GM23338 (cell line): ENCODE data around the gene CPAMD8. TPM values are rescaled to one million over a fixed set of nuclear protein-coding genes. Genes with fewer than 3 reads are reported as not detected.
"Not testable (repeated sequence)": the region's sequence is repeated elsewhere in the genome, so short reads cannot be mapped to it uniquely, and the experiment has no call there.

Experiments
- ATAC-seq: fragments of 200-7000 bp; cut with Tn5 transposase; 3 replicates; pipeline ENCODE4 v1.9.1; 2020
- DNase-seq: peaks from one replicate; pipeline ENCODE4 v3.0.0-alpha.2; 2015; ENCODE audit warnings: low spot score
- H2AFZ ChIP-seq: fragments of 200-600 bp; sonication (generic); 2 replicates; pipeline ENCODE4 v1.8.0; 2016; ENCODE audit warnings: antibody characterized with exemption, mild to moderate bottlenecking, moderate library complexity
- H3F3A ChIP-seq: fragments of 200-600 bp; sonication (generic); replicated peaks from 2 replicates; pipeline ENCODE4 v1.8.0; 2017; ENCODE audit warnings: antibody characterized with exemption, mixed run types, low read depth
- H3K27ac ChIP-seq: fragments of 200-600 bp; sonication (generic); 2 replicates; pipeline ENCODE4 v1.6.1; 2016; ENCODE audit warnings: low read depth
- H3K27me3 ChIP-seq: fragments of 200-600 bp; sonication (generic); 2 replicates; pipeline ENCODE4 v1.8.0; 2016; ENCODE audit warnings: mild to moderate bottlenecking, mixed run types, moderate library complexity; ENCODE audit not compliant: insufficient read depth
- H3K36me3 ChIP-seq: fragments of 200-600 bp; sonication (generic); 2 replicates; pipeline ENCODE4 v1.8.0; 2016; ENCODE audit warnings: mild to moderate bottlenecking; ENCODE audit not compliant: insufficient read depth
- H3K4me1 ChIP-seq: fragments of 200-600 bp; sonication (generic); 2 replicates; pipeline ENCODE4 v1.8.0; 2016; ENCODE audit warnings: mild to moderate bottlenecking, moderate library complexity; ENCODE audit not compliant: insufficient read depth
- H3K4me2 ChIP-seq: fragments of 200-600 bp; sonication (generic); 2 replicates; pipeline ENCODE4 v1.7.1; 2017; ENCODE audit warnings: mixed run types
- H3K4me3 ChIP-seq: fragments of 200-600 bp; sonication (generic); 2 replicates; pipeline ENCODE4 v1.6.1; 2016; ENCODE audit warnings: mixed run types
- H3K79me2 ChIP-seq: fragments of 200-600 bp; sonication (generic); replicated peaks from 2 replicates; pipeline ENCODE4 v1.8.0; 2017; ENCODE audit warnings: mild to moderate bottlenecking; ENCODE audit not compliant: insufficient read depth
- H3K9me2 ChIP-seq: fragments of 200-600 bp; sonication (generic); 2 replicates; pipeline ENCODE4 v1.8.0; 2017; ENCODE audit not compliant: insufficient read depth
- H4K20me1 ChIP-seq: fragments of 200-600 bp; sonication (generic); replicated peaks from 2 replicates; pipeline ENCODE4 v1.8.0; 2017; ENCODE audit warnings: mild to moderate bottlenecking; ENCODE audit not compliant: insufficient read depth
- H3K27ac Mint-ChIP-seq: 2 replicates; pipeline ENCODE4 v1.8.0; 2020; ENCODE audit warnings: inconsistent platforms, mild to moderate bottlenecking, moderate library complexity, mixed read lengths
- H3K27me3 Mint-ChIP-seq: 3 replicates; pipeline ENCODE4 v1.8.0; 2022; ENCODE audit warnings: low read depth, mild to moderate bottlenecking, moderate library complexity, mixed read lengths, inconsistent platforms; ENCODE audit not compliant: insufficient read depth, poor library complexity
- H3K36me3 Mint-ChIP-seq: 3 replicates; pipeline ENCODE4 v1.8.0; 2021; ENCODE audit warnings: low read depth, mild to moderate bottlenecking, inconsistent platforms, moderate library complexity, mixed read lengths
- H3K4me1 Mint-ChIP-seq: 3 replicates; pipeline ENCODE4 v1.8.0; 2020; ENCODE audit warnings: mild to moderate bottlenecking, inconsistent platforms, mixed read lengths
- H3K4me3 Mint-ChIP-seq: 3 replicates; pipeline ENCODE4 v1.8.0; 2021; ENCODE audit warnings: moderate library complexity, mild to moderate bottlenecking, inconsistent platforms, mixed read lengths
- H3K9me3 Mint-ChIP-seq: 3 replicates; pipeline ENCODE4 v1.8.0; 2020; ENCODE audit warnings: moderate library complexity, mild to moderate bottlenecking, inconsistent platforms, mixed read lengths
- CREB1 ChIP-seq: fragments of 250-450 bp; sonication (Bioruptor Pico); IDR thresholded peaks from 2 replicates; pipeline ENCODE4 v1.5.0; 2020; ENCODE audit warnings: low read depth, mild to moderate bottlenecking, moderate library complexity
- EZH2 ChIP-seq: fragments of 200-600 bp; sonication (generic); IDR thresholded peaks from one replicate; pipeline ENCODE4 v1.8.0; 2017; ENCODE audit warnings: antibody characterized with exemption, mild to moderate bottlenecking, low read depth; ENCODE audit not compliant: unreplicated experiment
- EZH2phosphoT487 ChIP-seq: fragments of 200-600 bp; sonication (generic); IDR thresholded peaks from one replicate; pipeline ENCODE4 v1.8.1; 2018; ENCODE audit warnings: antibody characterized with exemption; ENCODE audit not compliant: unreplicated experiment
- JUNB ChIP-seq: IDR thresholded peaks from one replicate; pipeline ENCODE4 v1.6.1; 2016; ENCODE audit warnings: antibody characterized with exemption; ENCODE audit not compliant: unreplicated experiment
- POLR2AphosphoS5 ChIP-seq: IDR thresholded peaks from 2 replicates; pipeline ENCODE4 v1.6.1; 2016; ENCODE audit warnings: antibody characterized with exemption, low read depth
- ZNF114 ChIP-seq: fragments of 250-450 bp; sonication (Bioruptor Pico); IDR thresholded peaks from 2 replicates; pipeline ENCODE4 v1.5.0; 2020; ENCODE audit warnings: mild to moderate bottlenecking, moderate library complexity
- ZNF331 ChIP-seq: fragments of 250-450 bp; sonication (Bioruptor Pico); IDR thresholded peaks from 2 replicates; pipeline ENCODE4 v1.5.0; 2020; ENCODE audit warnings: low read depth, mild to moderate bottlenecking, moderate library complexity
- polyA plus RNA-seq: library from polyadenylated mRNA; unstranded; fragments of >200 nt; fragmentation: Nextera tagmentation; extraction: Ambion mirVana; gene quantifications from 2 replicates; pipeline ENCODE4 v1.2.1, GENCODE V29; 2016
- total RNA-seq: library from RNA; depleted of rRNA; stranded (reverse); fragments of >200 nt; shearing (Covaris generic); gene quantifications from 2 replicates; pipeline ENCODE4 v1.2.3, GENCODE V29; 2014
- TF ChIP-seq, protein P1 (sequence below): IDR thresholded peaks from one replicate; pipeline ENCODE4 v1.6.1; 2018; ENCODE audit warnings: antibody characterized with exemption; ENCODE audit not compliant: unreplicated experiment
- TF ChIP-seq, protein P2 (sequence below): fragments of 250-450 bp; sonication (Bioruptor Pico); IDR thresholded peaks from 2 replicates; pipeline ENCODE4 v1.5.0; 2020; ENCODE audit warnings: mild to moderate bottlenecking, moderate library complexity

CPAMD8 gene
- total and polyA plus RNA-seq, 2 experiments from 2014 or later, result 4.4 to 11.8 TPM

DNA sequence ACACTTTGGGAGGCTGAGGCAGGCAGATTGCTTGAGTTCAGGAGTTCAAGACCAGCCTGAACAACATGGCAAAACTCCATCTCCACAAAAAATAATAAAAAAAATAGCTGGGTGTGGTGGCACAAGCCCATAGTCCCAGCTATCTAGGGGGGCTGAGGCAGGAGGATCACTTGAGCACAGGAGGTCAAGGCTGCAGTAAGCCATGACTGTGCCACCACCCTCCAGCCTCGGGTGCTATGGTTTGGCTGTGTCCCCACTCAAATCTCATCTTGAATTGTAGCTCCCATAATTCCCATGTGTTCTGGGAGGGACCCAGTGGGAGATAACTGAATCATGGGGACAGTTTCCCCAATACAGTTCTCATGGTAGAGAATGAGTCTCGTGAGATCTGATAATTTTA, 44.0 kb downstream of the CPAMD8 start:
- not testable (repeated sequence) for H3K27ac ChIP-seq, ATAC-seq, H3K9me2 ChIP-seq, H3K4me1 Mint-ChIP-seq, H2AFZ ChIP-seq, H3K79me2 ChIP-seq, H3K4me3 ChIP-seq, H3K4me1 ChIP-seq, H3K4me2 ChIP-seq, H3F3A ChIP-seq, H3K27ac Mint-ChIP-seq, DNase-seq, H3K27me3 ChIP-seq, H4K20me1 ChIP-seq, H3K4me3 Mint-ChIP-seq, H3K36me3 ChIP-seq
- Mint-ChIP-seq H3K27me3 (peaks cover 12% of the 10 kb centered on the region), H3K9me3 (peaks cover 31% of the 10 kb centered on the region), H3K36me3 (peaks cover 27% of the 10 kb centered on the region)

DNA sequence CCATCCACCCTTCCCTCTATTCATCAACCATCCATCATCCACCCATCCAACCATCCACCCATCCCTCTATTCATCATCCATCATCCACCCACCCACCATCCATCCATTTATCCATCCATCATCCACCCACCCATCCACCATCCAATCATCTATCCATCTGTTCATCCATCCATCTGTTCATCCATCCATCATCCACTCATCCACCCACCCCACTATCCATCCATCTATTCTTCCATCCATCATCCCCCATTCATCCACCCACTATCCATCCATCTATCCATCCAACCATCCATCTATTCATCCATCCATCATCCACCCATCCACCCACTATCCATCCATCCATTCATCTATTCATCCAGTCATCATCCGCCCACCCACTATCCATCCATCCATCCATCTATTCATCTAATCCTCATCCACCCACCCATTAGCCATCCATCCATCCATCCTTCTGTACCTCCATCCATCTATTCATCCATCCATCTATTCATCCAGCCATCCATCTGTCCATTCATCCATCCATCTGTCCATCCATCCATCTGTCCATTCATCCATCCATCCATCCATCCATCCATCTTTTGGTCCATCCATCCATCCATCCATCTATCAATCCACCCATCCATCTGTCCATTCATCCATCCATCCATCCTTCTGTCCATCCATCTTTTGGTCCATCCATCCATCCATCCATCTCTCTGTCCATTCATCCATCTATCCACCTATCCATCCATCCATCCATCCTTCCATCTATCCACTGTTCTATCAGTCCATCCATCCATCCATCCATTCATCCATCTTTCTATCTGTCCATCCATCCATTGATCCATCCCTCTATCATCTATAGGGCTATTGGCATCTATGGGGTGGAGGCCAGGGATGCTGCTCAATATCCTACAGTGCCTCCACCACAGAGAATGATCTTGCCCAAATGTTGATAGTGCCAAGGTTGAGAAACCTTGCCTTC, 47.5 kb downstream of the CPAMD8 start:
- DNase-seq (no peak), ATAC-seq (no peak)
- H2AFZ ChIP-seq, result no peak overlapping the region
- H3K4me2 ChIP-seq, result no peak overlapping the region
- H3K4me3 ChIP-seq, result no peak overlapping the region
- no peak overlapping the region for H3K27ac Mint-ChIP-seq
- peaks cover 5% of the 10 kb centered on the region for H3K27me3 Mint-ChIP-seq
- no peak overlapping the region for H3K4me3 Mint-ChIP-seq
- H3K9me2 ChIP-seq, result no peaks in the 10 kb centered on the region; the same call in 1 of the 2 replicates
- H3K27ac ChIP-seq, result no peak overlapping the region
- H3F3A ChIP-seq, result no peaks in the 10 kb centered on the region
- no peak for TF ChIP-seq POLR2AphosphoS5
- no peak for TF ChIP-seq ZNF114 (CRISPR knock-in tag)
- TF ChIP-seq EZH2phosphoT487, result no peak
- no peak for TF ChIP-seq EZH2
- TF ChIP-seq ZNF331 (CRISPR knock-in tag), result no peak
- TF ChIP-seq JUNB, result no peak
- TF ChIP-seq, protein P1, sequence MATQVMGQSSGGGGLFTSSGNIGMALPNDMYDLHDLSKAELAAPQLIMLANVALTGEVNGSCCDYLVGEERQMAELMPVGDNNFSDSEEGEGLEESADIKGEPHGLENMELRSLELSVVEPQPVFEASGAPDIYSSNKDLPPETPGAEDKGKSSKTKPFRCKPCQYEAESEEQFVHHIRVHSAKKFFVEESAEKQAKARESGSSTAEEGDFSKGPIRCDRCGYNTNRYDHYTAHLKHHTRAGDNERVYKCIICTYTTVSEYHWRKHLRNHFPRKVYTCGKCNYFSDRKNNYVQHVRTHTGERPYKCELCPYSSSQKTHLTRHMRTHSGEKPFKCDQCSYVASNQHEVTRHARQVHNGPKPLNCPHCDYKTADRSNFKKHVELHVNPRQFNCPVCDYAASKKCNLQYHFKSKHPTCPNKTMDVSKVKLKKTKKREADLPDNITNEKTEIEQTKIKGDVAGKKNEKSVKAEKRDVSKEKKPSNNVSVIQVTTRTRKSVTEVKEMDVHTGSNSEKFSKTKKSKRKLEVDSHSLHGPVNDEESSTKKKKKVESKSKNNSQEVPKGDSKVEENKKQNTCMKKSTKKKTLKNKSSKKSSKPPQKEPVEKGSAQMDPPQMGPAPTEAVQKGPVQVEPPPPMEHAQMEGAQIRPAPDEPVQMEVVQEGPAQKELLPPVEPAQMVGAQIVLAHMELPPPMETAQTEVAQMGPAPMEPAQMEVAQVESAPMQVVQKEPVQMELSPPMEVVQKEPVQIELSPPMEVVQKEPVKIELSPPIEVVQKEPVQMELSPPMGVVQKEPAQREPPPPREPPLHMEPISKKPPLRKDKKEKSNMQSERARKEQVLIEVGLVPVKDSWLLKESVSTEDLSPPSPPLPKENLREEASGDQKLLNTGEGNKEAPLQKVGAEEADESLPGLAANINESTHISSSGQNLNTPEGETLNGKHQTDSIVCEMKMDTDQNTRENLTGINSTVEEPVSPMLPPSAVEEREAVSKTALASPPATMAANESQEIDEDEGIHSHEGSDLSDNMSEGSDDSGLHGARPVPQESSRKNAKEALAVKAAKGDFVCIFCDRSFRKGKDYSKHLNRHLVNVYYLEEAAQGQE, result no peak
- TF ChIP-seq, protein P2, sequence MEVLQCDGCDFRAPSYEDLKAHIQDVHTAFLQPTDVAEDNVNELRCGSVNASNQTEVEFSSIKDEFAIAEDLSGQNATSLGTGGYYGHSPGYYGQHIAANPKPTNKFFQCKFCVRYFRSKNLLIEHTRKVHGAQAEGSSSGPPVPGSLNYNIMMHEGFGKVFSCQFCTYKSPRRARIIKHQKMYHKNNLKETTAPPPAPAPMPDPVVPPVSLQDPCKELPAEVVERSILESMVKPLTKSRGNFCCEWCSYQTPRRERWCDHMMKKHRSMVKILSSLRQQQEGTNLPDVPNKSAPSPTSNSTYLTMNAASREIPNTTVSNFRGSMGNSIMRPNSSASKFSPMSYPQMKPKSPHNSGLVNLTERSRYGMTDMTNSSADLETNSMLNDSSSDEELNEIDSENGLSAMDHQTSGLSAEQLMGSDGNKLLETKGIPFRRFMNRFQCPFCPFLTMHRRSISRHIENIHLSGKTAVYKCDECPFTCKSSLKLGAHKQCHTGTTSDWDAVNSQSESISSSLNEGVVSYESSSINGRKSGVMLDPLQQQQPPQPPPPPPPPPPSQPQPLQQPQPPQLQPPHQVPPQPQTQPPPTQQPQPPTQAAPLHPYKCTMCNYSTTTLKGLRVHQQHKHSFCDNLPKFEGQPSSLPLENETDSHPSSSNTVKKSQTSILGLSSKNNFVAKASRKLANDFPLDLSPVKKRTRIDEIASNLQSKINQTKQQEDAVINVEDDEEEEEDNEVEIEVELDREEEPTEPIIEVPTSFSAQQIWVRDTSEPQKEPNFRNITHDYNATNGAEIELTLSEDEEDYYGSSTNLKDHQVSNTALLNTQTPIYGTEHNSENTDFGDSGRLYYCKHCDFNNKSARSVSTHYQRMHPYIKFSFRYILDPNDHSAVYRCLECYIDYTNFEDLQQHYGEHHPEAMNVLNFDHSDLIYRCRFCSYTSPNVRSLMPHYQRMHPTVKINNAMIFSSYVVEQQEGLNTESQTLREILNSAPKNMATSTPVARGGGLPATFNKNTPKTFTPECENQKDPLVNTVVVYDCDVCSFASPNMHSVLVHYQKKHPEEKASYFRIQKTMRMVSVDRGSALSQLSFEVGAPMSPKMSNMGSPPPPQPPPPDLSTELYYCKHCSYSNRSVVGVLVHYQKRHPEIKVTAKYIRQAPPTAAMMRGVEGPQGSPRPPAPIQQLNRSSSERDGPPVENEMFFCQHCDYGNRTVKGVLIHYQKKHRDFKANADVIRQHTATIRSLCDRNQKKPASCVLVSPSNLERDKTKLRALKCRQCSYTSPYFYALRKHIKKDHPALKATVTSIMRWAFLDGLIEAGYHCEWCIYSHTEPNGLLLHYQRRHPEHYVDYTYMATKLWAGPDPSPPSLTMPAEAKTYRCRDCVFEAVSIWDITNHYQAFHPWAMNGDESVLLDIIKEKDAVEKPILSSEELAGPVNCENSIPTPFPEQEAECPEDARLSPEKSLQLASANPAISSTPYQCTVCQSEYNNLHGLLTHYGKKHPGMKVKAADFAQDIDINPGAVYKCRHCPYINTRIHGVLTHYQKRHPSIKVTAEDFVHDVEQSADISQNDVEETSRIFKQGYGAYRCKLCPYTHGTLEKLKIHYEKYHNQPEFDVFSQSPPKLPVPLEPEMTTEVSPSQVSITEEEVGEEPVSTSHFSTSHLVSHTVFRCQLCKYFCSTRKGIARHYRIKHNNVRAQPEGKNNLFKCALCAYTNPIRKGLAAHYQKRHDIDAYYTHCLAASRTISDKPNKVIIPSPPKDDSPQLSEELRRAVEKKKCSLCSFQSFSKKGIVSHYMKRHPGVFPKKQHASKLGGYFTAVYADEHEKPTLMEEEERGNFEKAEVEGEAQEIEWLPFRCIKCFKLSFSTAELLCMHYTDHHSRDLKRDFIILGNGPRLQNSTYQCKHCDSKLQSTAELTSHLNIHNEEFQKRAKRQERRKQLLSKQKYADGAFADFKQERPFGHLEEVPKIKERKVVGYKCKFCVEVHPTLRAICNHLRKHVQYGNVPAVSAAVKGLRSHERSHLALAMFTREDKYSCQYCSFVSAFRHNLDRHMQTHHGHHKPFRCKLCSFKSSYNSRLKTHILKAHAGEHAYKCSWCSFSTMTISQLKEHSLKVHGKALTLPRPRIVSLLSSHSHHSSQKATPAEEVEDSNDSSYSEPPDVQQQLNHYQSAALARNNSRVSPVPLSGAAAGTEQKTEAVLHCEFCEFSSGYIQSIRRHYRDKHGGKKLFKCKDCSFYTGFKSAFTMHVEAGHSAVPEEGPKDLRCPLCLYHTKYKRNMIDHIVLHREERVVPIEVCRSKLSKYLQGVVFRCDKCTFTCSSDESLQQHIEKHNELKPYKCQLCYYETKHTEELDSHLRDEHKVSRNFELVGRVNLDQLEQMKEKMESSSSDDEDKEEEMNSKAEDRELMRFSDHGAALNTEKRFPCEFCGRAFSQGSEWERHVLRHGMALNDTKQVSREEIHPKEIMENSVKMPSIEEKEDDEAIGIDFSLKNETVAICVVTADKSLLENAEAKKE, result no peak
- no peak for TF ChIP-seq CREB1 (CRISPR knock-in tag)
- H3K4me1 ChIP-seq, result no peaks in the 10 kb centered on the region
- no peaks in the 10 kb centered on the region for H4K20me1 ChIP-seq
- H3K27me3 ChIP-seq, result no peaks in the 10 kb centered on the region
- H3K79me2 ChIP-seq, result no peaks in the 10 kb centered on the region
- H3K4me1 Mint-ChIP-seq, result no peaks in the 10 kb centered on the region
- peaks cover 20% of the 10 kb centered on the region for H3K36me3 Mint-ChIP-seq
- no peaks in the 10 kb centered on the region for H3K36me3 ChIP-seq
- H3K9me3 Mint-ChIP-seq, result peaks cover 25% of the 10 kb centered on the region
